Colonic mucosa (tissue), 4 donors: ENCODE results near the gene SUSD1. TPM values are rescaled to one million over a fixed set of nuclear protein-coding genes. Genes with fewer than 3 reads are reported as not detected.

Experiments used
- DNase-seq: peaks from one replicate; pipeline ENCODE4 v3.0.0-alpha.2; 2020
- H3K27ac ChIP-seq: fragments of 200-600 bp; one replicate; pipeline ENCODE4 v1.8.0; 2021
- H3K27me3 ChIP-seq: fragments of 200-600 bp; one replicate; pipeline ENCODE4 v1.8.0; 2021
- H3K36me3 ChIP-seq: fragments of 200-600 bp; one replicate; pipeline ENCODE4 v1.8.0; 2021
- H3K4me1 ChIP-seq: fragments of 200-600 bp; one replicate; pipeline ENCODE4 v1.8.0; 2021; ENCODE audit warnings: mild to moderate bottlenecking
- H3K4me3 ChIP-seq: fragments of 200-600 bp; one replicate; pipeline ENCODE4 v1.8.0; 2021
- H3K9ac ChIP-seq, 2 donors: one replicate each; pipeline ENCODE4 v1.7.0; 2013; ENCODE audit warnings: control low read depth in 2 of 2, low read depth in 2 of 2, low read length in 2 of 2
- H3K9me3 ChIP-seq: fragments of 200-600 bp; one replicate; pipeline ENCODE4 v1.8.0; 2021
- CTCF ChIP-seq: fragments of 200-600 bp; IDR thresholded peaks from one replicate; pipeline ENCODE4 v1.8.0; 2022; ENCODE audit warnings: antibody characterized with exemption, mild to moderate bottlenecking
- intact Hi-C: fragments of 100-400 bp; cut with DNase I; formaldehyde crosslinking; loops from one replicate; pipeline ENCODE4 v1.14.1; 2022
- total RNA-seq, 2 donors: library from RNA; stranded (reverse); fragmentation: NEBNext Ultra II Directional in 1 of 2; extraction: Animal tissue kit (Norgen Biotek cat#: 25700) in 1 of 2; gene quantifications; one replicate each; pipeline ENCODE4 v1.2.1, GENCODE V29; 2021
- donor health status: healthy.
- donor health status: DM: no; HTN: no; CAD: no.
- donor health status: DM: no; HTN: no; CAD: no.

The SUSD1 gene
- total RNA-seq, 2 donors from 2014 or later: 23.3 to 25.1 TPM

GRCh38 chr9:112127281-112127680 is 47.8 kb downstream of the SUSD1 start:
- no peaks in the 10 kb centered on the region for H3K9me3 ChIP-seq
- no peak for DNase-seq
- no peak for TF ChIP-seq CTCF

GRCh38 chr9:112125951-112126388 is 49.1 kb downstream of the SUSD1 start:
- H3K9ac ChIP-seq: no peak overlapping the region
- H3K27ac ChIP-seq: no peak overlapping the region
- H3K36me3 ChIP-seq: no peaks in the 10 kb centered on the region
- no peaks in the 10 kb centered on the region for H3K4me1 ChIP-seq
- no peak for DNase-seq
- TF ChIP-seq CTCF: no peak
- no peaks in the 10 kb centered on the region for H3K27me3 ChIP-seq
- no peaks in the 10 kb centered on the region for H3K9me3 ChIP-seq
- H3K4me3 ChIP-seq: no peak overlapping the region
- intact Hi-C loops: no loop called here

More at GRCh38 chr9:112127281-112127680, 47.8 kb downstream of the SUSD1 start:
- Histone ChIP-seq H3K36me3 (no peaks in the 10 kb centered on the region), H3K4me3 (no peak overlapping the region), H3K9ac (no peak overlapping the region), H3K27ac (no peak overlapping the region), H3K4me1 (no peaks in the 10 kb centered on the region), H3K27me3 (no peaks in the 10 kb centered on the region)
- intact Hi-C loops: no loop called here

- H3K27ac ChIP-seq: no peak overlapping the region
- intact Hi-C loops: no loop called here
- no peak overlapping the region for H3K4me3 ChIP-seq
- no peaks in the 10 kb centered on the region for H3K36me3 ChIP-seq
- no peaks in the 10 kb centered on the region for H3K4me1 ChIP-seq
- no peaks in the 10 kb centered on the region for H3K27me3 ChIP-seq
- H3K9ac ChIP-seq: no peak overlapping the region
- no peaks in the 10 kb centered on the region for H3K9me3 ChIP-seq
- DNase-seq: no peak
- no peak for TF ChIP-seq CTCF
Measured at GRCh38 chr9:112124156-112124555, 50.9 kb downstream of the SUSD1 start.

- no peak overlapping the region for H3K27ac ChIP-seq
- TF ChIP-seq CTCF: no peak
- intact Hi-C loops: no loop called here
Measured at GRCh38 chr9:112121633-112122032, 53.5 kb downstream of the SUSD1 start.

GRCh38 chr9:112120439-112120925 is 54.6 kb downstream of the SUSD1 start:
- Histone ChIP-seq H3K4me1 (no peaks in the 10 kb centered on the region), H3K4me3 (no peak overlapping the region), H3K9me3 (no peaks in the 10 kb centered on the region), H3K9ac (no peak overlapping the region), H3K36me3 (no peaks in the 10 kb centered on the region), H3K27me3 (no peaks in the 10 kb centered on the region), H3K27ac (peak overlapping the region; percentile 90)
- no peak for TF ChIP-seq CTCF
- peak; percentile 17 for DNase-seq
- intact Hi-C loops: no loop called here

More at GRCh38 chr9:112121633-112122032, 53.5 kb downstream of the SUSD1 start:
- no peaks in the 10 kb centered on the region for H3K36me3 ChIP-seq
- H3K4me3 ChIP-seq: no peak overlapping the region
- H3K4me1 ChIP-seq: no peaks in the 10 kb centered on the region
- no peaks in the 10 kb centered on the region for H3K27me3 ChIP-seq
- DNase-seq: no peak
- no peak overlapping the region for H3K9ac ChIP-seq
- no peaks in the 10 kb centered on the region for H3K9me3 ChIP-seq
